ENCODE data around the gene MYO9A. TPM values are rescaled to one million over a fixed set of nuclear protein-coding genes. Genes with fewer than 3 reads are reported as not detected.
A peak's percentile ranks its signal among the peaks of the same experiment; 100 is the strongest.

The MYO9A gene
- polyA plus RNA-seq, 3 donors = 32.6 to 38.1 (median 34.2) TPM

DNA sequence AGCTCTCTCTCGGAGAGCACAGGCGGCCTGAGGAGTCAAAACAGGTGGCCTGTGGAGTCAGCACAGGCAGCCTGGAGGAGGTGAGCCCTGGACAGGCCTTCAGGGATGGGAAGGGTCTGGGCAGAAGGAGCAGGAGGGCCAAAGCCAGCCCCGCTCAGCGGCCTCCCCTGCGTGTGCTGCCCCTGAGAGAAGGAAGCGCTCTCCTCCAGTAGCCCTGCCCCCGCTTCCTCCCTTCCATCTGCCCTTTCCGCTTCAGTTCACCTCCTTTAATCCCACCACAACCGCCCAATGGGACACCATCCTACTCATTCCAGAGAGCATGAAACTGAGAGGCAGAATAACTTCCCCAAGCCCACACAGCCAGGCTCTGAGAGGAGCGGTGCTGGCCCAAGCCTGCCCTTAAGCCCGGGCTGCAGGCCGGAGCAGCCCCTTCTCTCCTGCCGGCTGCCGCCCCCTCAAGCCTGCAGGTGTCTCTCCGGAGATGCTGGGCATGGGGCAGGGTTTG is 310.8 kb downstream of the MYO9A start:
- DNase-seq (ENCODE audit: extremely low read depth in 1 of 11, low read depth in 9 of 11, low spot score in 4 of 11) = no peak

DNA sequence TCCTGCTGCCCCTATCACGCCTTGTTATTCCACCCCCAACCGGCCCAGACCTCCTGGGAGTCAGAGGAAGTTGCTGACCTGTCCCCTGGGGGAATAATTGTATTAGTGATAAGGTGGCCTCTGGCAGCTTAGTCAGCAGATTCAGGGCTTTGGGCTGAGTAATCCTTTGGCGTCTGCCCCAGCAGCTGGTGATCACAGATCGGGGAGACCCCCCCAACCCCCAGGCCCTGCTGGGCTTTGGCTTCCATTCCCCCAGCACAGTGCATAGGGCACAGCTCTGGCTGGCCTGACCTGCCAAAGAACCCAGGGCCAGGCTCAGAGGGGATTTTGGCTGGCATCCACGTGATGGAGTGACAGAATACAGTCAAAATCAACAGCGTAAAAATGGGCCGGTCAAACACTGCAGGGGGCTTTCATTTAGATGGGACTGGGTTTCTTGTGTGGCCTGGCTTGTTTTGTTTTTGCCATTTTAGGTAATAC is 311.5 kb downstream of the MYO9A start:
- DNase-seq (ENCODE audit: extremely low read depth in 1 of 11, low read depth in 9 of 11, low spot score in 4 of 11) = no peak

DNA sequence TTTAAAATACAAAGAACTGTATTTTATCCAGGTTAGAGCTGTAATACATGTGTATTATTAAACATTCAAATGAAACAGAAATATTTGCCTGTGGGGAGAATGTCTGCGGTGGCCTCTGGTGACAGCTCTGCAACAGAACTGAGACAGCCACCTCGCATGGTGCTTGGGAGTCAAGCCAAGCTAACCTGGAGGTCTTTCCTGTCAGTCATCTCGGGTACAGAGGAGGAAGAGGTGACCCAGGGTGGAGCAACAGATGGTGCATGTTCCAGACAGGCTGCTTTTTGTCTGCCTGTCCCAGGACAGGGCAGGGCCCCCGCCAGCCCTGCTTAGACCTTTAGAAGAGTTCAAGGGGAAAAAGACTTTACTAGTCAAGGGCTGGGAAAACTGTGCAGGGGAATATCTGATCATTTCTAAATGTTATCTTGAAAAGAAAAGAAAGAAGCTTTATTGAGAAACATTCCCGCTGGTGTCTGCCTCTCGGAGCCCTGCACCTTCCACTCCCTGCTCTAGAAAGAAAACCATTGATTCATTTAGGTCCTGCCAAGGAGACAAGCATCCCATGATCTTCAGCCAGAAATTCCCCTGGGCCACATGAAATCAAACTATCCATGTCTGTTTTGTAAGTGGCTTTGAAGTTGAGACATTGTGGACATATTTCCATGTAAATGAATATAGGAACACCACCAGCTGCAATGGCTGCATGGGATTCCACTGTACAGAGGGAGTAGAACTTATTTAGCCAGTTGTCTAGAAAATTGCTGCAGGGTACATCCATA is 313.1 kb downstream of the MYO9A start:
- no peak for DNase-seq (ENCODE audit: extremely low read depth in 1 of 11, low read depth in 9 of 11, low spot score in 4 of 11)

DNA sequence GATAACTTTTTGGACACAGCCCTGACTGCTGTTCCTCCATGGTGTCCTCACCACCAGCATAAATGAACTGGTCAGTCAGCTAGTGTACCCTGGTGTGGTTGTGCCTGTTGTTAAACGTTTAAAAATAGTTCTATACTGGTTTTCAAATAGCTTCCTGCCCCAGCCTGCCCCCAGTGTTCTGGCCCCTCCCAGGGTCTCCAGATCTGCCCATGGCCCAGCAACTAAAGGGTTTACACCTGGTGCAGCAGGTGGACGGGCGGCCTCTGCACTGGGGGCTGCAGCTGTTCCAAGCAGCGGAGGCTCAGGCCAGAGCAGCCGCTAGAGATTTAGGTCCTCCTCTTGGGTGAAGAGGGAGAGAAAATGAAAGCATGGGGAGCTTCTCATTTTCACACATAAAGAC is 313.7 kb downstream of the MYO9A start:
- DNase-seq (ENCODE audit: extremely low read depth in 1 of 11, low read depth in 9 of 11, low spot score in 4 of 11) = no peak

DNA sequence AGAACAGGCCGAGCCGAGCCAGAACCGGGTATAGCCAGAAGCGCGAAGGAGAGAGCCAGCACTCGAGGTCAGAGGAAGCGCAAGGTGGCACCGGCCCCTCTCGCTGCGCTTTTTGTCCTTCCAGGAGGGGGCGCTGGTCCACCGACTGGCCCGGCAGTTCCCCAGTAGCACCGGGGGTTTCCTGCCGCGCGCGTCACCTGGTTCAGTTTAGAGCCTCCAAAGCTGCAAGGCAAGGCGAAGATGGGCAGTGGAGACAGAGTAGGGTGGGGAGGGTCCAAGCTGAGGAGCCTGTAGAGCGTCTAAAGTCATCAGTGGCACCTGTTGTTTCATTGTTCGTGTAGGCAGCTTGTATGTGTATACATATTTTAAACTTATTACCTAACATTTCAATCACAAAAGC is 315.2 kb downstream of the MYO9A start:
- no peak for DNase-seq (ENCODE audit: extremely low read depth in 1 of 11, low read depth in 9 of 11, low spot score in 4 of 11)

DNA sequence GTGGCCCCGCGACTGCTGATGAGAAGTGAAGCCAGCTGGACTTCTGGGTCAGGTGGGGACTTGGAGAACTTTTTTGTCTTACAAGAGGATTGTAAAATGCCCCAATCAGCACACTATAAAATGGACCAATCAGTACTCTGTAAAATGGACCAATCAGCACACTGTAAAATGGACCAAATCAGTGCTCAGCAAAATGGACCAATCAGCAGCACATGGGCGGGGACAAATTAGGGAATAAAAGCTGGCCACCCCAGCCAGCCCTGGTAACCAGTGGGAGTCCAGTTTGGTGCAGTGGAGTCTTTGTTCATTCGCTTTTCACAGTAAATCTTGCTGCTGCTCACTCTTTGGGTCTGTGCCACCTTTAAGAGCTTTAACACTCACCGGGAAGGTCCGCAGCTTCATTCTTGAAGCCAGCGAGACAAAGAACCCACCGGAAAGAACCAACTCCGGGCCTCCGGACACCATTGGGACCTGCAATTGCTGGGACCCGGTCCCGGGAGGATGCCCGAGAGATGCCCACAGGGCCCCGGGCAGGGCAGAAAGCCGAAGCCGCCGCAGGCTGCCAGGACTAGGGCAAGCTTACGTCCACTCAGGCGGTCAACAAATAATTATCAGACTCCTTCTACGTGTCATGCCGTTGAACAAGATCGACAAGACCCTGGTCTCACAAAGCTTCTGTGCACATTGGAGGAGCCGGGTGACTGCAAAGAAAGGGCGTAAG is 315.9 kb downstream of the MYO9A start:
- no peak for DNase-seq (ENCODE audit: extremely low read depth in 1 of 11, low read depth in 9 of 11, low spot score in 4 of 11)

DNA sequence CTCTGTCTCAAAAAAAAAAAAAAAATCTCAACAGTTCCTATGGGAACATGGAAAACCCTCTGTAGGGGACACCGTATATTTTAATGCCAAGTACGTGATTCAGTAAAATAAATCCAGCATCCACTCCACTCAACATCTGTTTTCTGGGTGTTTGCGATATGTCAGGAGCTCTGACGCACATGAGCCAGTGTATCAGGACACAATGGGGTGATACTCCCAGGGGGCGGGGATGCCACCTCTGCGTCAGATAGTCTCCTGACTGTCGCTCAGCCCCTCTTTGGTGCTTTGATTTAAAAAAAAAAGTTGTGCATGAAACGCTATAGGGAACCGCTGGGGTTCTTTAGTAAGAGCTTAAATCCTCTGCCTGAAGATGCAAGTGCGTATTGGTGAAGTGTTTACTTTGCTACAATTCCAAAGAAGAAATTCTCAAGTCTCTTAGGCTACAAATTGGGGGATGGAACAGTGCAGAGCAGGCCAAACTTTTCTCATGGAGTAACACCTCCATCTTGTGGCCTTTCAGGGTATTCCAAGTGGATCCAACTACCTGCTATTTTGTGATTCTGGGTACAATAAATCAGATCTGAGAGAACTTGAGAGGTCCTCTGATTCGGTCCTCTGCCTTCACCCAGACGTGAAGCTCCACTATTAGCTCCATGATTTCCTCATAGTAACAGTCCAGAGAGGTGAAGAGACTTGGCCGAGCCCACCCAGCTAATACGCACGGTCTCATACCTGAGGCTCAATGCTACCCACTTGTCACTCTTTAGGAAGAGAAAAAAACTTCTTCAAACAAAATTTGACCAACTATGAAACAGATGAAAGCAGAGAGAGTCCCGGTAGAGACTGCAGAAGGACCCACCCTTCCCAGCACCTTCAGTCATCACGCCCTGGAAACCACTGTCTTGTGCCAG is 316.9 kb downstream of the MYO9A start:
- DNase-seq (ENCODE audit: extremely low read depth in 1 of 11, low read depth in 9 of 11, low spot score in 4 of 11) = peak; percentile 57 to 77 (median 69)

DNA sequence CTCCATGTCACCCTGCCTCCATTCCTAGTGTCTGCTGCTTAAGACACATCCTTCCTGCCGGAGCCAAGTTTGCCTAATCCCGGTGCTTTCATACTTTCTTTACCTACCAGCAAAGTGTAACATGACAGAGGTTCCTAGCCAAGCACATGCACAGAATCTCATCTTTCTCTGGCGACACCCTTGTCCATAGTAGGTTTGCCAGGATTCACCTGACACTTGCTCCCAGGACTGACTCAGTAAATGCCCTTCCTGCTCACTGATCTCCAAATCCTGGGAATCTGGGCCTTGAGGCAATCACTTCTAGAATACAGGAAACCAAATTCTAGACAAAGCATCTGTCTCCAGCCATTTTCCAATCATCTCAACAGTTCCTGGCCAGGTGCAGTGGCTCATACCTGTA is 317.8 kb downstream of the MYO9A start:
- no peak for DNase-seq (ENCODE audit: extremely low read depth in 1 of 11, low read depth in 9 of 11, low spot score in 4 of 11)

DNA sequence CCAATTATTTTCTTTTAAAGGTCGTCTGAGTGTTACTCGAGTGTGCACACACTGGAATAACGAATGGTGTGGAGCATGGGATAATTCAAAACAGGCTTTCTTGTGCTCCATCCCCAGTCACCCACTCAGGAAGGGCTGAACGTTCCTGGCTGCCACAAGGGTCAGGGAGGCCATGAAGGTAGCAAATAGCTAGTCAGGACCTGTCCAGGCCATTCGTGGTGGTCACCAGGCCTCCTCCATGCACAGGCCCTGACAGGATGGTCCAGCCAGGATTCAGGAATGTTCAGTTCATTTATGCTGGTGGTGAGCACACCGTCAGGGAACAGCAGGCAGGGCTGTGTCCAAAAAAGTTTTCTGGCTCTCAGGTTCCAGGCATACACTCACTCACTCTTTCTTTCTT is 319.3 kb downstream of the MYO9A start:
- DNase-seq (ENCODE audit: extremely low read depth in 1 of 11, low read depth in 9 of 11, low spot score in 4 of 11) = no peak

DNA sequence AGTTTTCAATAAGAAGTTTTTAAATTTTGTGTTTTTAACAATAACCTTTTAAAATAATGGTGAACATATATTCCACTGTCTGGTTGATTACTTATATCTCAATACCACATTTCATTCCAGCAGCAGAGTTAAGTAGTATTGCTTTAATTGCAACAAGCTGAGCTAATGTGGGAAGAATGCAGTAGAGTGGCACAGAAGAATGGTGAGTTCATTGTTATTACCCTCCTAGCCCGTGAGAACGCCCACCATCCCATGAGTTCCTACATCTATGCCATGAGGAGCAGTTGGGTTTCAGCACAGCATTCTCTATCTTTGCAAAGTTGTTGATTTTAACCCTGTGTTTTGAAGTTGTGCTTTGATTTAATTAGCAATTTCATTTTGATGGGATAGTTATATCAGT is 325.4 kb downstream of the MYO9A start:
- peak in 1 of 11 donors; percentile 56 for DNase-seq (ENCODE audit: extremely low read depth in 1 of 11, low read depth in 9 of 11, low spot score in 4 of 11)

DNA sequence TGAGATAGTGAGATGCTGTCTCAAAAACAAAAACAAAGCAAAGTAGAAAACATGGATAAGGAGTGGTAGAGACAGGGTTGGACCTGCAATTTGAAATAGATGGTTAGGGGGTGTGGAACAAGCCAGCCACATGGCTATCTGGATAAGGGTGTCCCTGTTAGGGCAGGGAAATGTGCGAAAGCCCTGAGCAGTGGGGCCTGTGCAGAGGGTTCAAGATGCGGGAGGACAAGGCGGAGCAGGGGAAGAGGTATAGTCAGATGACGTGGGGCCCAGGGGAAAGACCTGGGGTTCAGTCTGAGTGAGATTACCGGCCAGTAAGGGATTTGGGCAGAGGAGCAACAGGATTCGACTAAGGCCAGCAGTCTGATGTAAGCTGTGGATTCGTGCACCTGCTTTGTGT is 326.0 kb downstream of the MYO9A start:
- no peak for DNase-seq (ENCODE audit: extremely low read depth in 1 of 11, low read depth in 9 of 11, low spot score in 4 of 11)

DNA sequence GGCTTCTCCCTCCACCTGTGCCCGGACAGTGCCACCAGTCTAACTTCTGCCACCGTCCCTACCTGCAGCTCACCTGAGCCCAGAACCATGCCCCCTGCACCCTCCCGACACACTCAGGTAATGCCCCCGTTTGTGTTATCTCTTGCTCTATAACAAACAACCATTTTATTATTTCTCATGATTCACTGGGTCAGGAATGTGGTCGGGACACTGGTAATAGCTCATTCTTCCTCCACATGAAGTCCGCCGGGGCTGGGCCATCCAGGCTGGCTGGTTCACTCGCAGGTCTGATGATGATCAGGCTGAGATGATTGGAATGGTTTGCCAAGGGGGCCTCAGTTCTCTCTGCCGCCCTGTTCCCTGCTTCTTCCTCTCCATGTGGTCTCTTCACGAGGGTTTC is 327.9 kb downstream of the MYO9A start:
- no peak for DNase-seq (ENCODE audit: extremely low read depth in 1 of 11, low read depth in 9 of 11, low spot score in 4 of 11)

DNA sequence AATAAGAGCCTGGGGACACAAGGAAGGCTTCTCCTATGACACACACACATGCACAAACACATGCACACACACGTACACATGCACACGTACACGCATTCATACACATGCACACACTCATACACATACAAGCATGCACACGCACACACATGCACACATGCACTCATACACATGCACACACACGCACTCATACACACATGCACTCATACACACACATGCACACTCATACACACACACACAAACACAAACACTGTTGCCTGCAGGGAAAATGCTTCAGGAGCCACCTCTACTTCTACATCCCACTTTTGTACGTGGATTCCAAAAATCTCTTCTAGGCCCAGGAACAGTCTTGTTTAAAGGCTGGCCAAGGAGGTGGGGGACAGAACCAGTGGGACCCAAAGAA is 328.3 kb downstream of the MYO9A start:
- no peak for DNase-seq (ENCODE audit: extremely low read depth in 1 of 11, low read depth in 9 of 11, low spot score in 4 of 11)

DNA sequence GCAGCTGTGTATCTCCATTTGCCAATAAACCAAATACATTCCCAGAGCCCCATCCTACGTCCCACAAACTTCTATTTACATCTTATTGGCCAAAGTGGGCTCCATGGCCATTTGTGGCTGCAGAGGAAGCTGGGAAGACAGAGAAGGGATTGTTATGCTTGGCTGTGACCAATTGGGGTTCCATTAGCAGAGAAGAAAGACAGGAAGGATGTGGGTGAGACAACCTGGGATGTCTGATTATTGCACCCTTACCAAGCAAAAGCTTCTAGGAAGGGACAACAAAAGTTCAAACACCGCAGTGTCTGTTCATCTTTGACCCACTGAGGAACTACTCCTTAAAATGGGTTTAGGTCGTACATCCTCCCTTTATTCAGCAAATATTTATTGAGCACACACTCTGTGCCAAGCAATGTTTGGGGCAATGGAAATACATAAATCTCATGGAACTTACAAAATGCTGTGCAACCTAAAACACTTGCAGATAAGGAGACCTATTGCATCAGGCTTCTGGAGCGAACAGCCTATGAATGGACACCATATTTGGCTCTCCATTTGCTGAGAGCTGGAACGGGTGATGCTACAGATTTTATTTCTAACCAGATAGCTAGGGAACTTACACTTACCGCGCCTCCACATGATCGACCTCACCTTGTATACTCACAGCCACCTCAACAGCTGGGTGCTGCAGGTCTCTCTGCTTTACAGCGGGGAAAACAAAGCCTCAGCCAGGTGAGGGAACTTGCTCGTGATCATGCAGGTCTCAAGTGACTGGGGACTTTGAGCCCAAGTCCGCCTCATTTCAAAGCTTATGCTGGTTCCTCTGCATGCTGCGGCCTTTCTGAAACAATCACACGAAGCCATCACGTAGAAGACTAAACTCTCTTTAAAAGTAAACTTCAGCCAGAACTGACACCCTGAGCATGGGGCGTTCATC is 329.0 kb downstream of the MYO9A start:
- no peak for DNase-seq (ENCODE audit: extremely low read depth in 1 of 11, low read depth in 9 of 11, low spot score in 4 of 11)

DNA sequence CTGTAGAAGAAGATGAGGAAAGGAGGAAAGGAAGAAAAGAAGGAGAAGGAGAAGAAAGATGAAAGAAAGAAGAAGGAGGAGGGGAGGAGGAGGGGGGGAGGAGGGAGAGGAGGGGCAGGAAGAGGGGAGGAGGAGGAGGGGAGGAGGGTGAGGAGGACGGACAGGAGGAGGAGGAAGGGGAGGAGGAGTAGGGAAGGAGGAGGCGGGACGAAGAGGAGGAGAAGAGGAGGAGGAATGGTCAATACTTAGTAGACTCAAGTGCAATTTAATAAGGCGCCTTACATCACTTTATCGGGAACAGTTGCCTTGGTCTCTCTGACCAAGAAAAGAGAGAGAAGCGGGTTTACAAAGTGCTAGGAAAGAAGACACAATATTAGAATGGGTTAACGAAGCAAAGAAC is 331.3 kb downstream of the MYO9A start:
- no peak for DNase-seq (ENCODE audit: extremely low read depth in 1 of 11, low read depth in 9 of 11, low spot score in 4 of 11)

DNA sequence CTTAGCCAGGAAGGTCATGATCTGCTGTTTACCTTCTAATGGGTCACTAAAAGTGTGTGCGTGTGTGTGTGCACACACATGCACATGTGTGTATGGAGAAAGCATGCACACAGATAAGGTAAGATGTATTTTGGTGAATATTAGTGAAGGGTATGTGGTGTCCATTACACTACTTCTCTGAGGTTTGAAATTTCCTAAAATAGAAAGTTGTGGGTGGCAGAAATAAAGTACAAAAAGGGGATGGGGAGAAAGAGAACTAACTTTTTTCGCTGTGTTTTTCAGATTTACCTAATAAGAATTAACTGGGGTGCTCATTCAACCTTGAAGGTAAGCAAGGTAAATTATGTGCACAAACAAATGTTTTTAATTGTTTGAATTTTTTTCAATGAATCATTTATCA is 332.0 kb downstream of the MYO9A start:
- no peak for DNase-seq (ENCODE audit: extremely low read depth in 1 of 11, low read depth in 9 of 11, low spot score in 4 of 11)

DNA sequence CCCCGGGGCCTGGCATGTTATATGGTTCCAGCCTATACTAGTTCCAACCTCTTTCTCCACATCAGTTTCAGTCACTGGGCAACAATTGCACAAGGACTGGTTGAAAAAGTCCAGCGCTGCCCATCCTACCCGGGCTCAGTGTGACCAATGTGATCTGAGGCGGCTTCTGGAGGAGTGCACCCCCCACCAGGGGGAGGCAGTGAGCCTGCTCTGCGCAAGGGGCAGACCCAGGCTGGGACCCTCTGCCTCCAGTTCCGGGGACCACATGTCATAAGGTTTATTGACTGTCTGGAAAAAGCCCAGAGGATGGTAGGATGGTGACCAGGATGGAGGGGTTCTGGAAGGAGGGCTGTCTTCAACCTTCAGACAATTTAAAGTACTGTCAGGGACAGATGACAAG is 333.2 kb downstream of the MYO9A start:
- DNase-seq (ENCODE audit: extremely low read depth in 1 of 11, low read depth in 9 of 11, low spot score in 4 of 11) = no peak

DNA sequence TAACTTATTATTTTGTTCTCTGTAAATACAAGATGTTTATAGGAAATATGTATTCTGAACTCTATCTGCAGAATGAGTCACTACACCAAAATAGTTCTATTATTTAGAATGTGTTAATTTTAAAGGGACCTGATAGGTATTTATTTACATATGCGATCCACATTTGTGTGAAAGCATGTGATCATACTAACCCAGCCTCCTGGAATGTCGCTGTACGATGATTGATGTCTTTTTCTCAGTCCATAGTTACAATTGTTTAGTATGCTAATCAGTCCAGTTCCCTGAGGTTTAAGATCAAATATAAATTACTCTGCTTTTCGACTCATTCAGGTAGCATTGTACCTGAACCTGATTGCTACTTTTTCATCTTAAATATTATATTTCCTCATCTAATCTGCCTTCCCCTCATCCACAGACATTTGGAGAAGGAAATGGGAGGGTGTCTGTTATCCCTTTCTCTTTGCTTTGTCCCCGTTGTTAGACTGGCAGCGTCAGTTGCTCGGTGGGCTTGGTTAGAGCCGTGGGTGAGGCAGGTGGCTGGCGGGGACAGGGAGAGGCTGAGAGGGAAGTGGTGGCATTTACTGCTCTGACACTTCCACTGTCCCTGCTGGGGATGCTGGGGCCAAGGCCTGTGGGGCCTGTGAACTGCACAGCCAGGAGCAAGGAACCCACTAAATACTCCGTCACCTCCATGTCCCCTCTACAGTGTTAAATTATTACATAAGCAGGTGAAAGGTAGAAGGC is 335.4 kb downstream of the MYO9A start:
- DNase-seq (ENCODE audit: extremely low read depth in 1 of 11, low read depth in 9 of 11, low spot score in 4 of 11) = no peak
